Neutrophil (primary cell): ENCODE measurements around the gene ARHGAP40.

Experiments
- H3K27ac ChIP-seq: fragments of 200-600 bp; sonication (generic); 2 replicates; pipeline ENCODE4 v1.5.1; 2016; ENCODE audit warnings: mild to moderate bottlenecking, moderate library complexity
- H3K27me3 ChIP-seq: fragments of 200-600 bp; sonication (generic); 2 replicates; pipeline ENCODE4 v1.6.0; 2016; ENCODE audit warnings: mild to moderate bottlenecking
- H3K36me3 ChIP-seq: fragments of 200-600 bp; sonication (generic); 2 replicates; pipeline ENCODE4 v1.5.1; 2017
- H3K4me1 ChIP-seq, 2 experiments: fragments of 200-600 bp in 1 of 2; sonication (generic) in 1 of 2; 1 replicate in 1 of 2; 2 replicates in 1 of 2; pipeline versions ENCODE4 v1.5.1 to v1.6.1; 2013 to 2016; ENCODE audit warnings: low read depth in 1 of 2, low read length in 1 of 2, mild to moderate bottlenecking in 1 of 2, moderate library complexity in 1 of 2; ENCODE audit not compliant: control insufficient read depth in 1 of 2, insufficient read depth in 1 of 2
- H3K4me3 ChIP-seq, 2 experiments: fragments of 200-600 bp in 1 of 2; sonication (generic) in 1 of 2; 1 replicate in 1 of 2; 2 replicates in 1 of 2; pipeline ENCODE4 v1.5.1; 2013 to 2016; ENCODE audit warnings: low read depth in 1 of 2, low read length in 1 of 2, mild to moderate bottlenecking in 1 of 2, moderate library complexity in 1 of 2
- H3K9me3 ChIP-seq: fragments of 200-600 bp; sonication (generic); 2 replicates; pipeline ENCODE4 v1.5.1; 2016
- CTCF ChIP-seq: fragments of 200-600 bp; sonication (generic); IDR thresholded peaks from 2 replicates; pipeline ENCODE4 v1.5.1; 2016; ENCODE audit warnings: antibody characterized with exemption

ARHGAP40 gene

GRCh38 chr20:38674765-38675133 is 73.1 kb downstream of the ARHGAP40 start:
- Histone ChIP-seq H3K9me3 (no peaks in the 10 kb centered on the region), H3K27me3 (peaks cover 95% of the 10 kb centered on the region), H3K27ac (no peak overlapping the region), H3K4me3 (no peak overlapping the region), H3K4me1 (peaks cover 3 to 7% of the 10 kb centered on the region in 2 experiments), H3K36me3 (no peaks in the 10 kb centered on the region)
- TF ChIP-seq CTCF: no peak

GRCh38 chr20:38676576-38676975 is 75.0 kb downstream of the ARHGAP40 start:
- H3K27ac ChIP-seq: no peak overlapping the region
- H3K9me3 ChIP-seq: no peaks in the 10 kb centered on the region
- H3K4me1 ChIP-seq: peaks cover 3 to 7% of the 10 kb centered on the region in 2 experiments
- H3K36me3 ChIP-seq: no peaks in the 10 kb centered on the region
- peaks cover 88% of the 10 kb centered on the region for H3K27me3 ChIP-seq
- H3K4me3 ChIP-seq: no peak overlapping the region
- no peak for TF ChIP-seq CTCF

GRCh38 chr20:38680500-38681306 is 79.1 kb downstream of the ARHGAP40 start:
- Histone ChIP-seq H3K9me3 (no peaks in the 10 kb centered on the region), H3K4me3 (no peak overlapping the region), H3K36me3 (no peaks in the 10 kb centered on the region), H3K27ac (no peak overlapping the region), H3K27me3 (peaks cover 75% of the 10 kb centered on the region), H3K4me1 (no peaks in the 10 kb centered on the region)
- TF ChIP-seq CTCF: no peak

GRCh38 chr20:38685271-38685670 is 83.7 kb downstream of the ARHGAP40 start:
- Histone ChIP-seq H3K27ac (no peak overlapping the region), H3K9me3 (no peaks in the 10 kb centered on the region), H3K36me3 (no peaks in the 10 kb centered on the region), H3K4me1 (no peaks in the 10 kb centered on the region), H3K27me3 (peaks cover 78% of the 10 kb centered on the region), H3K4me3 (no peak overlapping the region)
- TF ChIP-seq CTCF: no peak

GRCh38 chr20:38685853-38686473 is 84.4 kb downstream of the ARHGAP40 start:
- no peaks in the 10 kb centered on the region for H3K36me3 ChIP-seq
- TF ChIP-seq CTCF: no peak
- no peak overlapping the region for H3K27ac ChIP-seq
- H3K27me3 ChIP-seq: peaks cover 76% of the 10 kb centered on the region
- H3K4me3 ChIP-seq: no peak overlapping the region
- H3K9me3 ChIP-seq: no peaks in the 10 kb centered on the region
- H3K4me1 ChIP-seq: no peaks in the 10 kb centered on the region
